Measurements from ENCODE around the gene SPOCK1.

SPOCK1 gene

GRCh38 chr5:137310051-137310730 is 188.9 kb downstream of the SPOCK1 start:
- Histone ChIP-seq H3K79me2 (ENCODE audit: insufficient read depth, low read length) (no peaks in the 10 kb centered on the region), H3K27ac (ENCODE audit: low read length) (no peak overlapping the region), H3K4me2 (ENCODE audit: insufficient read depth, low read length) (no peak overlapping the region), H3K27me3 (ENCODE audit: insufficient read depth, low read length, poor library complexity) (peaks cover 29% of the 10 kb centered on the region), H3K9ac (ENCODE audit: low read depth, low read length) (no peak overlapping the region), H3K4me3 (ENCODE audit: low read depth in 1 of 2, low read length in 2 of 2) (no peak overlapping the region), H4K20me1 (ENCODE audit: insufficient read depth, low read length) (no peaks in the 10 kb centered on the region), H3K9me3 (ENCODE audit: insufficient read depth, low read length, severe bottlenecking) (no peaks in the 10 kb centered on the region), H3K4me1 (ENCODE audit: insufficient read depth, low read length) (no peaks in the 10 kb centered on the region), H2AFZ (ENCODE audit: low read depth, low read length) (no peak overlapping the region), H3K36me3 (ENCODE audit: insufficient read depth, low read length) (no peaks in the 10 kb centered on the region)
- TF ChIP-seq CTCF (IDR thresholded peaks at IDR 0.05; ENCODE audit: borderline replicate concordance, extremely low read depth, low read length, poor library complexity, severe bottlenecking) (no peak), EZH2 (IDR thresholded peaks at IDR 0.05; ENCODE audit: borderline replicate concordance, low read depth, low read length, severe bottlenecking) (no peak)
- no peak for ATAC-seq (ENCODE audit: insufficient read depth, low read depth)
- DNase-seq: no peak

- H3K27me3 ChIP-seq (ENCODE audit: insufficient read depth, low read length, poor library complexity): peaks cover 26% of the 10 kb centered on the region
- no peak for TF ChIP-seq CTCF (IDR thresholded peaks at IDR 0.05; ENCODE audit: borderline replicate concordance, extremely low read depth, low read length, poor library complexity, severe bottlenecking)
- no peak for TF ChIP-seq EZH2 (IDR thresholded peaks at IDR 0.05; ENCODE audit: borderline replicate concordance, low read depth, low read length, severe bottlenecking)
- H3K9ac ChIP-seq (ENCODE audit: low read depth, low read length): no peak overlapping the region
- H3K4me1 ChIP-seq (ENCODE audit: insufficient read depth, low read length): no peaks in the 10 kb centered on the region
- H3K27ac ChIP-seq (ENCODE audit: low read length): no peak overlapping the region
- no peaks in the 10 kb centered on the region; the same call in 1 of the 2 replicates for H4K20me1 ChIP-seq (ENCODE audit: insufficient read depth, low read length)
- H3K79me2 ChIP-seq (ENCODE audit: insufficient read depth, low read length): no peaks in the 10 kb centered on the region
- H3K36me3 ChIP-seq (ENCODE audit: insufficient read depth, low read length): no peaks in the 10 kb centered on the region
- ATAC-seq (ENCODE audit: insufficient read depth, low read depth): no peak
- no peaks in the 10 kb centered on the region for H3K9me3 ChIP-seq (ENCODE audit: insufficient read depth, low read length, severe bottlenecking)
- H3K4me3 ChIP-seq (ENCODE audit: low read depth in 1 of 2, low read length in 2 of 2): no peak overlapping the region
- H2AFZ ChIP-seq (ENCODE audit: low read depth, low read length): no peak overlapping the region
- DNase-seq: no peak
- H3K4me2 ChIP-seq (ENCODE audit: insufficient read depth, low read length): no peak overlapping the region
Measured at GRCh38 chr5:137309290-137309689, 189.8 kb downstream of the SPOCK1 start.

GRCh38 chr5:137308311-137308710 is 190.8 kb downstream of the SPOCK1 start:
- ATAC-seq (ENCODE audit: insufficient read depth, low read depth) (no peak), DNase-seq (no peak)
- H2AFZ ChIP-seq (ENCODE audit: low read depth, low read length): no peak overlapping the region
- no peak overlapping the region for H3K9ac ChIP-seq (ENCODE audit: low read depth, low read length)
- no peaks in the 10 kb centered on the region for H3K9me3 ChIP-seq (ENCODE audit: insufficient read depth, low read length, severe bottlenecking)
- no peak overlapping the region for H3K27ac ChIP-seq (ENCODE audit: low read length)
- H3K4me2 ChIP-seq (ENCODE audit: insufficient read depth, low read length): no peak overlapping the region
- no peaks in the 10 kb centered on the region; the same call in 1 of the 2 replicates for H4K20me1 ChIP-seq (ENCODE audit: insufficient read depth, low read length)
- H3K27me3 ChIP-seq (ENCODE audit: insufficient read depth, low read length, poor library complexity): peaks cover 27% of the 10 kb centered on the region
- TF ChIP-seq EZH2 (IDR thresholded peaks at IDR 0.05; ENCODE audit: borderline replicate concordance, low read depth, low read length, severe bottlenecking) (no peak), CTCF (IDR thresholded peaks at IDR 0.05; ENCODE audit: borderline replicate concordance, extremely low read depth, low read length, poor library complexity, severe bottlenecking) (no peak)
- H3K4me3 ChIP-seq (ENCODE audit: low read depth in 1 of 2, low read length in 2 of 2): no peak overlapping the region
- no peaks in the 10 kb centered on the region for H3K36me3 ChIP-seq (ENCODE audit: insufficient read depth, low read length)
- H3K4me1 ChIP-seq (ENCODE audit: insufficient read depth, low read length): no peaks in the 10 kb centered on the region
- no peaks in the 10 kb centered on the region for H3K79me2 ChIP-seq (ENCODE audit: insufficient read depth, low read length)
